MM.1S (cell line): ENCODE measurements around the gene UBLCP1.

Source experiments
- CTCF ChIP-seq: fragments of 300-600 bp; sonication (generic); IDR thresholded peaks from 2 replicates; pipeline ENCODE4 v1.5.1; 2016; ENCODE audit warnings: antibody characterized with exemption, low read length, mixed read lengths
- EZH2 ChIP-seq: fragments of 300-600 bp; sonication (generic); optimal IDR thresholded peaks from 2 replicates; pipeline ENCODE3; 2017; ENCODE audit warnings: low read depth, mild to moderate bottlenecking, antibody characterized with exemption, low read length, mixed read lengths

- no peak for TF ChIP-seq CTCF
- TF ChIP-seq EZH2, result no peak
Measured at GRCh38 chr5:159274676-159275075, 11.6 kb downstream of the UBLCP1 start.
